Stimulated activated CD8-positive, alpha-beta memory T cell treated with anti-CD3 and anti-CD28 coated beads, Interleukin-7, amount 100 ng/mL, for 1 hour (primary cell): ENCODE data around the gene VPS51.

Experiments
- DNase-seq, 2 donors: peaks; one replicate each; pipeline ENCODE4 v3.0.0-alpha.2; 2020; ENCODE audit warnings: low read depth in 2 of 2

VPS51 gene

DNA sequence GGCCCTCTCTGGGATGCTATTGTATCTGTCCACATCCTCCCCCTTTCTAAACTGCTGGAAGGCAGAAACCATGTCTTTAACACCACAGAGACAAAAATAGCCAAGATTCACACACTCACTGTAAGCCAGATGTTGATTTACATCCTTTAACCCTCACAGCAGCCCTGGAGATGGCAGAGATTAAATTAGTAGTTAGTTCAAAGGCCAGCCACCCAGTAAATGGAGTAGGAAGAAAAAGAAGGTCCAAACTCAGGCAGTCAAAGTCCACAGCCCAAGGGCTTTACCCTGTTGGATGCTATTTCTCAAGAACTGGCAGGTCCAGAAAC lies 23.6 kb downstream of the VPS51 start:
- no peak for DNase-seq

DNA sequence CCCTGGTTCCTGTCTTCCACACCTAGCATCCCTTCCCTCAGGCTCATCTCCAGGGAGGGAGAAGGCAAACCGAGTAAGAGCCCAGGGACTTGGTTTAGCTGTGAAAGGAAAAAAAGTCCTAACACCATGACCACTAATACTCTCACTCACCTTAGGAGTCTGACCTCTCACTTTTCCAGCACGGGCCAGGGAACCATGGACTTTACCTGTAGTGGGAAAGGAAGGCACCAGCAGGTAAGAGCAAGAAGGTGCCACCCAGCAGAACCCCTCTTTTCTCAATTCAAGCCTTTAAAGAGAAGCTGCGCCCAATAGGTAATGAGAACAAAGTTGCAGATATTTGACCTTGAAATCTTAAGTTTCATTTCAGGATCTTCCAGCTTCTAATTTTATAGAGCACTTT lies 24.8 kb downstream of the VPS51 start:
- DNase-seq: no peak

GRCh38 chr11:65121447-65121864 lies 25.4 kb downstream of the VPS51 start:
- DNase-seq: no peak

DNA sequence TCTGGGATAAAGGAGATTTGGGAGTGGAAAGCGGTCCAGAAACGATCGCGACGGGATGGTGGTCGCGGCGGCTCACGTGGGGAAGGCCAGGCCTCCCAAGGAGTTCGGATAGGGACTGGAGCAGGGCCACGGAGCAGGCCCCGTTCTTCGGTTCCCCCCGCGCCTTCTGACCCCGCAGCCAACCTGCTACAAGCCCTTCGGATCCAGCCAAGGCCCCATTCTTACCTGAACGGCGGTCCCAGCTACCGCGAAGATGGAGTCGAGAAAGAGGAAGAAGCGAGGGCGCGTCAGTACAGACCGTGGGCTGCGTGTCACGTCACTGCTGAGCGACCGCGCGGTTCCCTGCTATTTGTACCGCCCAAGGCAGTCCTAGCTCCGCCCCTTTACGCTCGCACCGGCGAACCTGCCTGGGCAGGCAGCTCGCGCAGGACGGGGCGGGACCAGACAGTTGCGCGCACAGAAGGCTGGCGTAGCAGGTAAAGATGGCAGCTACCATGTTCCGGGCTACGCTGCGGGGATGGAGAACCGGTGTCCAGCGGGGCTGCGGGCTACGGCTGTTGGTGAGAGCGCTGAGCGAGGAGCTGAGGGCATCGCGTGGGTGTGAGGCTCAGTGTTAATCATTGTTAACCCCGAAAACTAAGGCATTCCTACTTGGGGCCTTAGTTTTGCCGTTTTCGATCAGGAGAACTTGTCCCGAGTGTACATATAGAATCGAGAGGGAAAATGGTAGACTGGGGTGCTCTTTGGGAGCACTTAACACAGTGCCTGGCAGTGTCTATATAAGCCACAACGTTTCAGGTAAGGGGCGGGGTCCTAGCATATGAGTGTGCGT lies 26.1 kb downstream of the VPS51 start, which contains the start of the genes FAU and MRPL49:
Gene FAU, minus strand, starts transcription at position 270 of the 832 bp plus-strand sequence. CDS start 321 bp downstream, outside the sequence.
Gene MRPL49, plus strand, starts transcription at position 457 of the 832 bp plus-strand sequence. Its CDS starts 26 bp downstream, at position 483.
- DNase-seq: peak; percentile 97 to 98

GRCh38 chr11:65124480-65125196 lies 28.6 kb downstream of the VPS51 start:
- DNase-seq: no peak

- DNase-seq: no peak
Observed at GRCh38 chr11:65125197-65126056, 29.4 kb downstream of the VPS51 start.

GRCh38 chr11:65126624-65127274 lies 30.7 kb downstream of the VPS51 start:
- DNase-seq: no peak

- DNase-seq: no peak
Observed at GRCh38 chr11:65127473-65128181, 31.6 kb downstream of the VPS51 start.

DNA sequence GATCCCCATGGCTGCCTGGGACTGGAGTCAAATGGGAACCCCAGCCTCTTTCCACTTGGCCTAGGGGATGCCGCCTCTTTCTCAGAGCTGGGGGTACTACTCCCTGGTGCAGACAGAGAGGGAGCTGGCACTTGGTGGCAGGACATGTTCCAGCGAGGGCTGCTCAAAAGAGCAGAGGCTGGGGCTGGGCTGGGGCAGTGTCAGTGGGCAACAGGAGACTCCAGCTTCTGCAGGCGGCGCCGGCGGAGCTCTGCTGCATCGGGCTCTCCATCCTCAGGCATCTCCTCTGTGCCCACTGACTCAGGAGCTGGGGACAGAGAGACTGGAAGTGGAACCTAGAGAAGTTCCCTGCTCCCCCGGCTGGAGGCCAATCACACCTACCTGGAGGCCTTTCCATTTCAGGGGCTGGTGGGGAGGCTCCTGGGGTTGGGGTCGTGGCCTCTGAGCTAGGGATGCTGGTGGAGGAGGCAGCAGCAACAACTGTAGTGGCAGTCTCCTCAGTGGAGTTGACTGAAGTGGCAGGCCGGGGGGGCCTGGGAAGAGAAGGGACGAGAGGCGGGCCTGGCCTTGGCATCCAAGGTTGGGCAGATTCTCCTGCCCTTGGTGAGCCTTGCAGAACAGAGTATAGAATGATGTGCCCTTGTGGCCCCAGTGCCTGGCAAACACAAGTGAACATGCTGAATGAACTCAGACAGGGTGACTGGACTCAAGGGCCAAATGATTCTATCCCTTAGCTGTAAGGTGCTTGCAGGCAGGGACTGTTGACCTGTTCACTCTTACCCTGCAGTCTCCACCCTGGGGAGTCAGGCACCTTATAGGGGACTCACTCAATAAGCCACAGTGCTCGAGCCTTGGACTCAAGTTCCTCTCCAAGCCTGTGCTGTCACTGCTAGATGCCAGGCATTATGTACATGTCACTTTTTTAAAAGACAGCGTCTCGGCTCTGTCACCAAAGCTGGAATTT lies 32.5 kb downstream of the VPS51 start:
- DNase-seq: no peak

DNA sequence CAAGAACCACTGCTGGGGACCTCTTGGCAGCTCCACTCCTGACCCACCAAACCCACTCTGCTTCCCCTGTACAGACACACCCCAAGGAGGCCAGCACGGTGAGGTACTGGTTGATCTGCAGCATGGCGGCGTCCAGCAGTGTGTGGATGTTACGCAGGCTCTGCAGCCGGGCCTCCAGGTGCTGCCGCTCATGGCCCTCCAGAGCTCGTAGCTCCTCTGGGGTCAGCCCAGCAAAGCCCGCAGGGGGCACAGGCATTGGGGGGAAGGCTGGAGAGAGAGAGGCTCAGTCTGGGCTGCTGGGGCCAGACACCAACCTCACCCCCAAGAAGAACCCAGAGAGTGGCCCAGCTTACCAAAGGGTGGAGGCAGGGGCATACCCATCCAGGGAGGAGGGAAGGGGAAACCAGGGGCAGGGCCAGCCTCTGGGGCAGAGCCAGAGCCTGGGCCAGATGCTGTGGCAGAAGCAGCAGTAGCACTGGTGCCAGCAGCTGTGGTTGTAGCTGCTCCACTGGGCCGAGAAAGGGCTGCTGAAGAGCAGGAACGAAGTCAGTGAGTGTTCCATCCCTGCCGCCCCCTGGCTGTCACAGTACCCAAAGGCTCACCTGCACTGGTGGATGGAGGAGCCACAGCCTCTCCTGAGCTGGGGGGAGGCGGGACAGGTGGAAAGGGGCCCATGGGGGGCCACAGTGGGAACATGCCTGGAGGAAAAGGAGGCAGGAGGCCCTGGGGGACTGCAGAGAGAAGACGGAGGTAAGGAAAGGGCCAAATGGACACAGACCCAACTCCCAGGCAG lies 33.8 kb downstream of the VPS51 start:
- no peak for DNase-seq

- no peak for DNase-seq
Observed at GRCh38 chr11:65130631-65131416, 34.8 kb downstream of the VPS51 start.

DNA sequence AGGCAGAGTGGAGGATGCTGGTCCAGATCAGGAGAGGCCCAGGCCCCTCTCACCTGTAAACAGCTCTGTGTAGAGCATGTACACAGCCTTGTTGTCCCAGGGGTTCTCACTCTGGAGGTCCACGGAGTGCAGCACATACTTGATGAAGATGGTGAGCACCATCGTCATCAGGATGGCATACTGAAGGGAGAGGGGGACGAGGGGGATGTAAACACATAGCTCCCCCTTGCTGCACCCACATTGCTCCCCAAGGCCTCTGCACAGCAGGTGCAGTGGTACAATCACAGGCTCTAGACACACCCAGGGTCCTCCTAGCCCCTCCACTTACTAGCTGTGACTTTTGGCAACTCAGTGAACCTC lies 35.4 kb downstream of the VPS51 start:
- no peak for DNase-seq

GRCh38 chr11:65131895-65132237 lies 35.9 kb downstream of the VPS51 start:
- DNase-seq: no peak

GRCh38 chr11:65132238-65132987 lies 36.4 kb downstream of the VPS51 start:
- DNase-seq: no peak

GRCh38 chr11:65132988-65133700 lies 37.1 kb downstream of the VPS51 start:
- no peak for DNase-seq

- DNase-seq: no peak
Observed at GRCh38 chr11:65133724-65134123, 37.7 kb downstream of the VPS51 start.
